GM18870 (cell line): ENCODE results near the gene SFTA2.
"Not testable (repeated sequence)": the region's sequence is repeated elsewhere in the genome, so short reads cannot be mapped to it uniquely, and the experiment has no call there.

ENCODE experiments used
- ATAC-seq: cut with Tn5 transposase; IDR thresholded peaks from one replicate; pipeline ENCODE4 v1.9.1; 2021; ENCODE audit warnings: moderate library complexity; ENCODE audit not compliant: unreplicated experiment

Gene SFTA2

GRCh38 chr6:30944051-30944450, 12.1 kb upstream of the SFTA2 start:
- ATAC-seq = no peak

GRCh38 chr6:30942338-30943060, 10.5 kb upstream of the SFTA2 start:
- ATAC-seq = no peak

- ATAC-seq = no peak
These were observed 8.5 kb upstream of the SFTA2 start, which contains the start of gene MUCL3 for GRCh38 chr6:30940361-30940986. TSS of gene MUCL3 (plus strand) at chr6:30940973. CDS start at chr6:30941000, 27 bp downstream.

- no peak for ATAC-seq
These were observed 7.5 kb upstream of the SFTA2 start for GRCh38 chr6:30939473-30939872.

- ATAC-seq = no peak
These were observed 6.8 kb upstream of the SFTA2 start for GRCh38 chr6:30938730-30939129.

GRCh38 chr6:30937265-30937664, 5.3 kb upstream of the SFTA2 start:
- ATAC-seq = no peak

GRCh38 chr6:30935018-30935417, 3.0 kb upstream of the SFTA2 start:
- no peak for ATAC-seq

- ATAC-seq = no peak
These were observed 845 bp upstream of the SFTA2 start for GRCh38 chr6:30932665-30933365.

- no peak for ATAC-seq
These were observed 698 bp downstream of the SFTA2 start for GRCh38 chr6:30931272-30931671.

- ATAC-seq = no peak
These were observed 1.5 kb downstream of the SFTA2 start for GRCh38 chr6:30930506-30930905.

GRCh38 chr6:30928677-30929076, 3.3 kb downstream of the SFTA2 start:
- ATAC-seq = no peak

GRCh38 chr6:30927080-30927479, 4.9 kb downstream of the SFTA2 start:
- ATAC-seq = not testable (repeated sequence)

GRCh38 chr6:30926644-30927043, 5.3 kb downstream of the SFTA2 start:
- ATAC-seq = no peak

GRCh38 chr6:30924040-30924627, 7.8 kb downstream of the SFTA2 start:
- not testable (repeated sequence) for ATAC-seq

GRCh38 chr6:30922447-30922852, 9.5 kb downstream of the SFTA2 start:
- no peak for ATAC-seq

- ATAC-seq = no peak
These were observed 13.3 kb downstream of the SFTA2 start for GRCh38 chr6:30918670-30919069.

GRCh38 chr6:30917487-30917886, 14.5 kb downstream of the SFTA2 start:
- no peak for ATAC-seq

GRCh38 chr6:30917041-30917440, 14.9 kb downstream of the SFTA2 start:
- no peak for ATAC-seq

GRCh38 chr6:30915591-30915946, 16.4 kb downstream of the SFTA2 start:
- ATAC-seq = no peak

GRCh38 chr6:30914854-30915590, 16.9 kb downstream of the SFTA2 start:
- no peak for ATAC-seq
